Measurements from ENCODE around the gene GPRASP3.
"Not testable (repeated sequence)": the region's sequence is repeated elsewhere in the genome, so short reads cannot be mapped to it uniquely, and the experiment has no call there.

GPRASP3 gene, protein sequence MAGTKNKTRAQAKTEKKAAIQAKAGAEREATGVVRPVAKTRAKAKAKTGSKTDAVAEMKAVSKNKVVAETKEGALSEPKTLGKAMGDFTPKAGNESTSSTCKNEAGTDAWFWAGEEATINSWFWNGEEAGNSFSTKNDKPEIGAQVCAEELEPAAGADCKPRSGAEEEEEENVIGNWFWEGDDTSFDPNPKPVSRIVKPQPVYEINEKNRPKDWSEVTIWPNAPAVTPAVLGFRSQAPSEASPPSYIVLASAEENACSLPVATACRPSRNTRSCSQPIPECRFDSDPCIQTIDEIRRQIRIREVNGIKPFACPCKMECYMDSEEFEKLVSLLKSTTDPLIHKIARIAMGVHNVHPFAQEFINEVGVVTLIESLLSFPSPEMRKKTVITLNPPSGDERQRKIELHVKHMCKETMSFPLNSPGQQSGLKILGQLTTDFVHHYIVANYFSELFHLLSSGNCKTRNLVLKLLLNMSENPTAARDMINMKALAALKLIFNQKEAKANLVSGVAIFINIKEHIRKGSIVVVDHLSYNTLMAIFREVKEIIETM

GRCh38 chrX:102720237-102721168 is at the start of gene GPRASP3:
Gene GPRASP3, plus strand, starts transcription at chrX:102720743. Its CDS starts 28,253 bp downstream, at chrX:102748996.
- no peak for FAIRE-seq

- FAIRE-seq = no peak
Measured at GRCh38 chrX:102672856-102673255, 47.7 kb upstream of the GPRASP3 start.

DNA sequence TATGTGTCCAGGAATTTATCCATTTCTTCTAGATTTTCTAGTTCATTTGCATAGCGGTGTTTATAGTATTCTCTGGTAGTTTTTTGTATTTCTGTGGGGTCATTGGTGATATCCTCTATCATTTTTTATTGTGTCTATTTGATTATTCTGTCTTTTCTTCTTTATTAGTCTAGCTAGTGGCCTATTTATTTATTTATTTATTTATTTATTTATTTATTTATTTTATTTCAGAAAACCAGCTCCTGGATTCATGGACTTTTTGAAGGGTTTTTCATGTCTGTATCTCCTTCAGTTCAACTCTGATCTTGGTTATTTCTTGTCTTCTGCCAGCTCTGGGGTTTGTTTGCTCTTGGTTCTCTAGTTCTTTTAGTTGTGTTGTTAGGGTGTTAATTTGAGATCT is 43.1 kb upstream of the GPRASP3 start:
- not testable (repeated sequence) for FAIRE-seq

- FAIRE-seq = no peak
Measured at GRCh38 chrX:102684772-102685520, 35.6 kb upstream of the GPRASP3 start.

- no peak for FAIRE-seq
Measured at GRCh38 chrX:102694749-102695148, 25.8 kb upstream of the GPRASP3 start.

DNA sequence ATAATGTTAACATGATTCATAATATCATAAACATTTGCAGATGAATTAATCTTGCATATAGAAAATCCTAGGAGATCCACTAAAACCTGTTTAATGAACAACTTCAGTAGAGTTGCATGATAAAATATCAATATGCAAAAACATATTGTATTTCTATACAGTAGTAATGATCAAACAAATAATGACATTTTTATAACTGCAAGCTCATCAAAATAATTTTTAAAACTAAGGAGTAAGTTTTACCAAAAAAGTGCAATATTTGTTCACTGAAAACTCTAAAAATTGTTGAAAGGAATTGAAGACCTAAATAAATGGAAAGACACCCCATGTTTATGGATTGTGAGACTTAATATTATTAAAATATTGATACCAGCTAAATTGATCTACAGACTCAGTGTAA is 24.2 kb upstream of the GPRASP3 start:
- FAIRE-seq = no peak

DNA sequence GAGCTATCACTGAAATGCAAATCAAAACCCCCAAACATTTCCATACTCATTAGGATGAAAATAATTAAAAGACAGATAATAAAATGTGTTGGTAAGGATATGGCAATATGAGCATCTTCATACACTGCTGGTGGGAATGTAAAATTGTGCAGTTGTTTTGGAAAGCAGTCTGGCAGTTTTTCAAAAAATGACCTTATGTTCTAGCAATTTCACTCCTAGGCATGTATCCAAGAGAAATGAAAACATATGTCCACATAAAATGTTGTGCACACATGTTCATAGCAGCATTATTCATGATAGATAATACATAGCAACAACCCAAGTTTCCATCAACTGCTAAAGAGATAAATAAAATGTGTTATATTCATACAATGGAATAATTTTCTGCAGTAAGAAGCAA is 23.0 kb upstream of the GPRASP3 start:
- no peak for FAIRE-seq

GRCh38 chrX:102708900-102709299 is 11.6 kb upstream of the GPRASP3 start:
- FAIRE-seq = no peak

GRCh38 chrX:102711872-102712215 is 8.7 kb upstream of the GPRASP3 start:
- no peak for FAIRE-seq

DNA sequence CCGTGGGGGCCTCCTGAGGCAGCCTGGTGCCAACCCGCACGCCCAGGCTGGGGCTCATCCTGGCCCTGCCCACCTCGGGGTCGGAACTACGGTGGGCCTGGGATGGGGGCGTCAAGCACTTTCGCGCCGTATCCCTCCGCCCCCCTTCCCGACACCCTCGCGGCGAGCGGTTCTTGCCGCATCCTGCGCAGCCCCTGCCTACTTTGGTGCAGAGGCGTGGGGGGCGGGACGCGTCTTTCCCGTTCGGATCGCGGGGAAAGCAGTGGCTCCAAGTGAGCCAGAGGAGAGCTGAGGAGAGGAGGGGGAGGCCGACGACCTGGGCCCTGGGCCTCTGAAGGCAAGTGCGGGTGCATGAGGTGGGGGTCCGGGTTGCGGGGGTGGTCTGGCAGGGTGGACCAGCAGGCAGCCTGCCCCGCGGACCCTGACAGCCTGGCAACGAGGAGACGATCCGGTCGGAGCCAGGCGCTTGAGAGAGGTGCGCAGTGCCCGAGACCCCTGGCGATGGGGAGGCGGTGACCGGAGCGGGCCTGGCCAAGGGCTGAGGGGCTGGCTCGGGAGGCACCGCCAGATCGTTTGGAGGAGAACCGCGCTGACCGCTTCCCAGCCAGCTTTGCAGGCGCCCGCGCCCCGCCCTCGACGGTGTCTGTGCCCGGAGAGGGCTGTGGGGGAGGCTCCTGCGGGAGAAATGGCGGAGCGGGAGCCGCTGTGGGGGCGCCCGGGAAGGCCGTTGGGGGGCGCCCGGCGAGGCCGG is 8.2 kb upstream of the GPRASP3 start, which contains the start of gene GPRASP2:
TSS of gene GPRASP2 (plus strand) at position 233 of the 751 bp plus-strand sequence. CDS start 2,422 bp downstream, outside the sequence.
- no peak for FAIRE-seq

DNA sequence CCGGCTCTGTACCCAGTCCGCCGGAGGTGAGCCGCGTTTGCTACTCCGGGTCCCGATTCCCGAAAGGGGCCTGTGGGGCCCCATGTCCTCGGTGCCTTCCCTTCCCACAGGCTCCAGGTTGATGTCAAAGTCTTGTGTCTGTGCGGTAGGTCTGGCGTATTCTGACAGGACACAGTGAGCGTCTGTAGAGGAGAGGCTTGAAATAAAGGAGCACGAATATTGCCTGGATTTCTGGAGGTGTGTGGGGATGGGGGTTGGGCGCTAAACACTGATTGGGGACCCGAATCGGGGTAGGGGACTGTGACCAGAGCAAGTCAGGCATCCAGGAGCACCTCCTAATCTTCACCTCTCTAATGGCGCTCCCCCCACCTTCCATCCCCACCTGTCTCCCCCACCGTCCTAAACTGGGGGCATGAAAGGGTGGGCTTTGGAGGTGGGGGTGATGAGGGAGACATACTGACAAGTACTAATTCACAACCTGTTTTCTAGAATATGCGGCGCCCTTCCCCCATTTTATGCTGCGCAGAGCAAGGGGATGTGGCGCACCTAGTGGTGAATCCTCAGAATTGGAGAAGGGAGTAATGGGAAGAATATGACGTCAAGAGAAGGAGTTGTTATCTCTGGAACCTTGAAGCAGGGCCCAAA is 7.4 kb upstream of the GPRASP3 start:
- no peak for FAIRE-seq

GRCh38 chrX:102714994-102715393 is 5.5 kb upstream of the GPRASP3 start:
- FAIRE-seq = no peak

DNA sequence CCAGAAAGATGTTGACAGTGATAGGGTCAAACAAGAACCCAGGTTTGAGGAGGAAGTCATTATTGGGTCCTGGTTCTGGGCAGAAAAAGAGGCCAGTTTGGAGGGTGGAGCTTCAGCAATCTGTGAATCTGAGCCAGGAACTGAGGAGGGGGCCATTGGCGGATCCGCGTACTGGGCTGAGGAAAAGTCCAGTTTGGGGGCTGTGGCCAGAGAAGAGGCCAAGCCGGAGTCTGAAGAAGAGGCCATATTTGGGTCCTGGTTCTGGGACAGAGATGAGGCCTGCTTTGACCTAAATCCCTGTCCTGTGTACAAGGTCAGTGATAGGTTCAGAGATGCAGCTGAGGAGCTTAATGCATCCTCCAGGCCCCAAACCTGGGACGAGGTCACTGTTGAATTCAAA is 4.6 kb upstream of the GPRASP3 start:
- FAIRE-seq = no peak

- not testable (repeated sequence) for FAIRE-seq
Measured at GRCh38 chrX:102721169-102721506, 595 bp downstream of the GPRASP3 start.

DNA sequence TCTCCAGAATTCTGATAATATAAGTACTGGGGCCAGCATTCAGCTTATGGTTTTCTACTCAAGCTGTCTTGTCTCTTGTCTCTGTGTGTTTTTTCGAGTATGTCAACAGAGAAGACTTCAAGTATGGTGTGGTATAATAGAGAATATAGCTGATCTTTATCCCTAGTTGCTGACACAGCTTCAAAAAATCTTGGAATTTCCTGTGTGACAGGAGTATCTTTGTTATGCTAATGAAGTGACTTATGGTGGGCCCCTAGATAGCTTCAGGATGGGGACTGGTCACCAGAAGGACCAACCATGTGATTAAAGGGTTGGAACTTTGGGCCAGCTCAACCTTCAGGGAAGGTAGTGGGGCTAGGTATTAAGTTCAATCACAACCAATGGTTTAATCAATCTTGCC is 2.9 kb downstream of the GPRASP3 start:
- FAIRE-seq = no peak

DNA sequence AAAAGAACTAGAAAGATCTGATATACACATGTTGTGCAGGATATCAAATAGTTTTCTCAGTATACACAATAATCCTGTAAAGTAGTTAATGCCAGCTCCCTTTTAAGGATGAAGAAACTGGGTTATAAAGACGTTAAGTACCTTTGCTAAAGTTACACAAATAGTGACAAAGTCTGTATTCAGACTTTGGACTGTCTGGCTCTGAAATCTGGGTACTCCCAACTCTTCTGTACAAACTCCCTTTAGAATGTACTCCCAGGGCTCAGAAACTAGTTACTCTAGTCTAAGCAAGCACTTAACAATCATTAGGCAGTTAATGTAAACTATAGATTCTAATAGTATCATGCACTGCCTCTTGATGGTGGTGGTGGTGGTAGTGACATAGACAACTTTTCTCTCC is 7.2 kb downstream of the GPRASP3 start:
- FAIRE-seq = no peak

- no peak for FAIRE-seq
Measured at GRCh38 chrX:102728646-102729045, 8.1 kb downstream of the GPRASP3 start.

- FAIRE-seq = no peak
Measured at GRCh38 chrX:102739657-102740056, 19.1 kb downstream of the GPRASP3 start.

GRCh38 chrX:102744307-102744706 is 23.8 kb downstream of the GPRASP3 start:
- FAIRE-seq = no peak

- FAIRE-seq = no peak
Measured at GRCh38 chrX:102745513-102745856, 24.9 kb downstream of the GPRASP3 start.

GRCh38 chrX:102745857-102746584 is 25.5 kb downstream of the GPRASP3 start:
- no peak for FAIRE-seq
